Esophagus squamous epithelium (tissue), 4 donors: Measurements from ENCODE around the gene IMPG1.

Experiments
- POLR2A ChIP-seq, 4 donors: fragments of 450-650 bp; IDR thresholded peaks; one replicate each; pipeline ENCODE4 v1.6.1; 2017; ENCODE audit warnings: antibody characterized with exemption in 4 of 4, mild to moderate bottlenecking in 4 of 4, moderate library complexity in 3 of 4
- TF ChIP-seq, protein P1 (sequence below), 6 experiments: fragments of 450-650 bp in 4 of 6; fragments of 200-600 bp in 2 of 6; sonication (generic) in 2 of 6; IDR thresholded peaks; one replicate each; pipeline ENCODE4 v1.5.1; 2016 to 2019; ENCODE audit warnings: antibody characterized with exemption in 6 of 6, mild to moderate bottlenecking in 4 of 6, moderate library complexity in 4 of 6

DNA sequence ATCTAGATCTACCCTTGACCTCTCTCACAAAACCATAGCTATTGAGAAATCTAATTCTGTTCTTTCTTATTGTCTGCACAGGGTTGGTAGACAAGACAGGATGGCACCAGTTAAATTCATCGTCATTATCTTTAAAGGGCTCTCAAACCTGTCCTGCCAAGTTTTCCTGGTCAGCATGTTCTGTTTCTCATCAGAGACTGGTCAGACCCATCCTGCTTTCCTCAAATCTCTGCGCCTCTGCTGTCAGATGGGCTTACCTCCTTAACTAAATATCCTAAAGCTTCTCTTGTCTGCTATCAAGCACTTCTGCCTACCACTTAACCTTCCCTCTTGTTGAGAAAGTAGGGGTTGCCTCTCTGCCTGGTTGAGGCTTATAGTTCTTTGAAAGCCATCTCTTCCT lies 198.2 kb downstream of the IMPG1 start:
- TF ChIP-seq, protein P1, sequence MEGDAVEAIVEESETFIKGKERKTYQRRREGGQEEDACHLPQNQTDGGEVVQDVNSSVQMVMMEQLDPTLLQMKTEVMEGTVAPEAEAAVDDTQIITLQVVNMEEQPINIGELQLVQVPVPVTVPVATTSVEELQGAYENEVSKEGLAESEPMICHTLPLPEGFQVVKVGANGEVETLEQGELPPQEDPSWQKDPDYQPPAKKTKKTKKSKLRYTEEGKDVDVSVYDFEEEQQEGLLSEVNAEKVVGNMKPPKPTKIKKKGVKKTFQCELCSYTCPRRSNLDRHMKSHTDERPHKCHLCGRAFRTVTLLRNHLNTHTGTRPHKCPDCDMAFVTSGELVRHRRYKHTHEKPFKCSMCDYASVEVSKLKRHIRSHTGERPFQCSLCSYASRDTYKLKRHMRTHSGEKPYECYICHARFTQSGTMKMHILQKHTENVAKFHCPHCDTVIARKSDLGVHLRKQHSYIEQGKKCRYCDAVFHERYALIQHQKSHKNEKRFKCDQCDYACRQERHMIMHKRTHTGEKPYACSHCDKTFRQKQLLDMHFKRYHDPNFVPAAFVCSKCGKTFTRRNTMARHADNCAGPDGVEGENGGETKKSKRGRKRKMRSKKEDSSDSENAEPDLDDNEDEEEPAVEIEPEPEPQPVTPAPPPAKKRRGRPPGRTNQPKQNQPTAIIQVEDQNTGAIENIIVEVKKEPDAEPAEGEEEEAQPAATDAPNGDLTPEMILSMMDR (IDR thresholded peaks at IDR 0.05) = no peak
- TF ChIP-seq POLR2A (IDR thresholded peaks at IDR 0.05) = no peak
